KG1 (cell line): Measurements from ENCODE around the gene MEGF11.

Experiments
- DNase-seq: peaks from one replicate; lab custom pipeline; 2025; lab: John Stamatoyannopoulos, UW

Gene MEGF11

DNA sequence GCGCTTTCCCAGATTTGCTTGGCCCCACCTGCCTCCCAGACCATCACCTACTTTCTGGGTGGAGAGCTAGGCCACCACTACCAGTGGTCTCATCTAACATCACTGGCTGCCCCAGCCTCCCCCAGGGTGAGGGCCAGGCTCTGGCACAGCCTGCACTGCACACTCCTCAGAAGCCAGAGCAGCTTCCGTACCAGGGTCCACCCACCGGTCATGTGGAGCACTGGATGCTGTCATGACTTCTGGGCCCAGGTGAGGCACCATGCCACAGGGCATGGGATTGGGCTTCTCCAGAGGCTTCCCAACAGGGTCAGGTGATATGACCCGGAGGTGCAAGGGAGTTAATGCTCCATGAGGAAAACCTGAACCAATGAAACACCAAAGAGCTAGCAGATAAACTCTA is 14.0 kb downstream of the MEGF11 start:
- no peak for DNase-seq

DNA sequence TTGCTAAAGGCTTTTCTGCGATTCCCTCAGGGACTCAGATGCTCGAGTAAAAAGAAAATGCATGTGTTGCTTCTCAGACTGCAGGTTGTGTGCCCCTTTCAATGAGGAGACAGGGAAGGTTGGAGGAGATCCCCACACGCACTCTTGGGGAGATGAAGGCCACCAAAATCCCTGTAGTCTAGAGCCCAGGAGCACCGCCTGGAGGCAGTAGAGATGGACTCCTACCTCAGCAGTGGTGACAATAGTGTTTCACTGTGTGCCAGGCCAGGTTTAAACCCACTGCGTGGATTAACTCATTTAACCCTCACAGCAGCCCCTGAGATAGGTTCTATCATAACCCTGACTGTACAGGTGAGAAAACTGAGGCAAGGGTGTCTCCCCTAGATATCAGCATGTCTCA is 15.2 kb downstream of the MEGF11 start:
- DNase-seq, result no peak

DNA sequence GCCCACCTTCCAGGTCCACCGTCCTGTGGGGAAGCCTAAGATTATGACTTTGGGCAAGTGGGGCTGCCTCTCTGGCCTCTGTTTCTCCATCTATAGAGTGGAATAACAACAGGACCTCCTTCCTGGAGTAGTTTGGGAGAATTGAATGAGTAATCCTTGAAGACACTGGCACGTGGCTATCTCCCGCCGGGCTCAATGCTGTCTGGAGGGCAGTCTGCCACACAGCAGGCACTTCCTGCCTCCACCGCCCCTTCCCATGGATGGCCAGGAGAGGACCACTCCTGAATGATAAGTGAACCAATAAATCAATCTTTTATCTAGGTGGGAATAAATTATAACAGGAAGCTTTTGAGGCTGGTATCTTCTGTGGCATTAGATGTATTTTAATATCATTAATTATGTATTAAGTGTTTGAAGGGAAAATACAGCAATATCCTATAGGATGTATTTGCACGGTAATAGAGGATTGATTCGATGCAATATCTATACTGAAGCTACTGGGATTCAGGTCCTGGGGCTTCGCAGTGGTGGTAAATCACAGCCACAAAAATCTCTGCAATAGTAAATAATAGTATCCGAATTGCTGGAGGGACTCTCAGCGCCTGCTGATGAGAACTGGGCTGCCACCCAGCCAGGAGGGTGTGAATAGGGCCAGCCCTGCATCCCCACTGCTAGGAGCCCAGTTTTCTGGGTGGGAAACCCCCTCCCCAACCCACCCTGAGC is 15.9 kb downstream of the MEGF11 start:
- DNase-seq, result no peak

DNA sequence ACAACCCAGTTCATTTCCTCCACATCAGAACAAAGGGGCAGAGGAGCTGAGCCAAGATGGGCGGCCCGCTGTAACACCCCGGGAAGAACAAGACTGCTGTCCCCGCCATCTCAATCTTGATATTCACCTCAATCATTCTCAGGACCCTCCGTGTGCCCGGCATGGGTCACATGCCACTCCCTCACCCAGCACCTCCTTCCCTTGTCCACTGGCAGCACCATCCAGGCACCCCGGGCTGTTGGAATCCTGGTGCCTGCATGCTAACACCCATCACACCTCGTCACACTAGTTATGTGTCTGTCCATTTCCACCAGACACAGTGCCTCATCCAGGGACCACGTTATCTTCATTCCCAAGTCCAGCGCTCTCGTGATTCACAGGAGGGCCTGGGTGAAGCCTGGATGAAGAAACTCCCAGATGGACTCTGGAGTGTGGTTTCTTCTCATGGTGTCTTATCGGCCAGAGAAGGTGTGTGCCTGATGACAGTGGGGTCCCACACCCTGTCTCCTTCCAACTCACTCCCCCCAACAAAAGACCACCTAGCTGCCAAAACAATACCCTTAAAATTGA is 16.7 kb downstream of the MEGF11 start:
- no peak for DNase-seq

DNA sequence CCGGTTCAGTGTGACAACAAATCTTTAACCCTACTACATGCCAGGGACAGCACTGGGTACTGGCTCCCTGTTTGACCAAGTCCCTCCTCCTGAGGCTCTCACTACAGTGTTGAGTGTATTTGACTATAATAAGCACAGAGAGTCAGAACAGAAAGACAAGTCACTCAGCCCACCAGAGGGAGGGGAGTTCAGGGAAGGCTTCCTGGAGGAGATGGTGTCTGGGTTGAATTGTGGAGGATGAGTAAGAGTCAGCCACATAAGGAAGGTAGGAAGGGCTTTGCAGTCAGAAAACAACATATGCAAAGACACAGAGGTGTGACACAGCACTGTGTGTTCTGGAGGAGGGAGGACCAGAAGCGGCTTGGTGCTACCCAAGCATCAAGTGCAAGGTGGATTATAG is 17.7 kb downstream of the MEGF11 start:
- no peak for DNase-seq

DNA sequence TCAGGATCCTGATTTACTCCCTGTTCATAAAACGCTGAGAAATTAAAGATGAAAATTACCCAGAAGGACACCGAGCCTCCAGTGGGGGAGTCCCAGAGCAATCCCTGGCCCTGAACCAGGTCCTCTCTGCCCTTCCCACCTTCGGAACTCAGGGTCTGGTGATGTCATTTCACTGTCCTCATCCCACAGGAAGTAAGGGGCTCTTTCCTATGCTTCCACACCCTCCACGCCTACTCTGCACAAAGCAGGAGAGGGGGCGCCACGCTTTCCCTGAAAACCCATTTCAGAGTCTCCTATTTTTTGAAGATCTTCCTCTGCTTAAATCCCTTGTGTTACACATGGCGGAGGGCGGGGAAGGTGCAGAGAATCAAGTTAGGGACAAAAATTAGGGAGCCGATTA is 18.8 kb downstream of the MEGF11 start:
- no peak for DNase-seq

DNA sequence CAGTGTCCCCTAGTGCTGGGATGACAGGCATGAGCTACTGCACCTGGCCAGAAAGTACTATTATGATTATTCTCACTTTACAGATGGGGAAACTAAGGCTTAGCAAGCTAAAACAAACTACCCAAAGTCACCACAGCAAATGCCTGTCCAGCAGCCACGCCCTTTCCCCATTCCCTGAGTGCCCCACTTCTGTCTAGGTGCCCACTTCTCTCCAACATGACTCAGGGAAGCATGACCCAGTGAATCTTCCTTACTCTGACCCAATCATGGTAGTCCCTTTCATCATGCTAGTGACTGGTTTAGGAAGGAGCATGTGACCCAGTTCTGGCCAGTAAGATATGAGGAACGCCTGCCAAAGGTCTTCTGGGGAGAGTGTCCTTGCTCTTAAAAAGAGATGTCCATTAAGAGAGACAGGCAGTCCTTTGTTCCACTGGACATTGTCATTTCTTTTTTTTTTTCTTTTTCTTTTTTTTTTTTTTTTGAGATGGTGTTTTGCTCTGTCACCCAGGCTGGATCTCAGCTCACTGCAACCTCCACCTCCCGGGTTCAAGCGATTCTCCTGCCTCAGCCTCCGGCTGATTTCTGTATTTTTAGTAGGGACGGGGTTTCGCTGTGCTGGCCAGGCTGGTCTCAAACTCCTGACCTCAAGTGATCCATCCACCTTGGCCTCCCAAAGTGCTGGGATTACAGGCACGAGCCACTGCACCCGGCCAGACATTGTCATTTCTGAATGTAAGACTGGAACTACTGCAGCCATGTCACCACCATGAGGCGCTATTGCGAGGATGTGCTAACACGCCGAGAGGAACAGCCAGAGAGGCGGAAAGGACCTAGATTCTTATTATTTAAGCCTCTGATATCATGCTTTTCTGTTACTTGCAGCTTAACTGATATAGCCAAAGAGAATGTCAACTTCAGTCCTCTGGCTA is 19.8 kb downstream of the MEGF11 start:
- DNase-seq, result no peak

DNA sequence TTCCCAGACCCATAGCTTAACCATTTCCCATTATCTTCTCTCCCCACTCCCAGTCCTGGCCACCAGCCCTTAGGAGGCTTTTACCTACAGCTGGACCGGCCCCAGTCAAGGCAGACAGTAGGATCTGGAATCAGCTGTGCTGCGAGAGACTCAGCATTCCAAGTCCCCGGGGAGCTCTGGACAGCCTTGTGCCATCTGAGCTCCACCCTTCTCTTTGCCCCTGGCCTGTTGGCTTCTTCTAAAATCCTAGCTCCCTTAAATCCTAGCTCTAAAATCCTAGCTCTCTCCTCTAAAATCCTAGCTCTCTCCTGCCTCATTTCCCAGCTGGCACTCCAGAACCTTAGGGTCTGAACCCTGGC is 21.3 kb downstream of the MEGF11 start:
- DNase-seq, result no peak

DNA sequence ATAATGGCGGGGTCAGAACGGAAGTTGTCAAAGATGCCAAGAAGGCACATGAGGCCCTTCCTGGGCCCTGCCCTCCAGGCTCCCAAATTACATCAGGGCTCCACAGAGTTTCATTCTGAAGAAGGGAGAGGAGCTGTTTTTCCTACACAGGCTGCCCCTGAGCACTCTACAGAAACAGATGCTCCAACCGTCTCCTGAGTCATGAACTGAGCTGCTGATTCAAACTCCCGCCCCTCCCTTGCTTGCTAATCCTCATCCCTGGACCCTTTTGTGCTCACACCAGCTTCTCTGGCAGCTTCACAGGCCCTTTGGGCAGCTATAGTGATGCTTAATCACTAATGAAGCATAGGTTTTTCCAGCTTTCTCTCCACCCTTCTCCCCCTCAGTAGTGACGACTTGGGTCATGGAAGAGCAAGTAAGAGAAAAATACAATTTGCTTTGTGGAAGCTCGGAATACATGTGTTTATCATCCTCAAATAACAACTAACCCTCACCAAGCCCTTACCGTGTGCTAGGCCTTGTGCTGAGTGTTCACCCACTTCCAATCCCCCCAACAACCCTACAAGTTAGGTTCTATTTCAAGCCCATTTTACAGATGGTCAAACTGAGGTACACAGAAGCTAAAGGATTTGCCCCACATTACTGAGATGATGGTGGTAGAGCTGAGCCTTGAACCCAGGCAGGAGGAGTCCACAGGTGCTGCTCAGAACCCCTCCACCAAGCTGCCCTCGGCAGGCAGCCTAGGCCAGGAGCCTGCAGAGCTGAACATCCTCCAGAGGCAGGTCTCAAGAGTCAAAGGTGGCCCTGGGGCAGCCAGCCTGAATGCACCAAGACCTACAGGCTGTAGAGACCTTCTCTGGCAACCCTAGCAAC is 21.9 kb downstream of the MEGF11 start:
- DNase-seq, result no peak

DNA sequence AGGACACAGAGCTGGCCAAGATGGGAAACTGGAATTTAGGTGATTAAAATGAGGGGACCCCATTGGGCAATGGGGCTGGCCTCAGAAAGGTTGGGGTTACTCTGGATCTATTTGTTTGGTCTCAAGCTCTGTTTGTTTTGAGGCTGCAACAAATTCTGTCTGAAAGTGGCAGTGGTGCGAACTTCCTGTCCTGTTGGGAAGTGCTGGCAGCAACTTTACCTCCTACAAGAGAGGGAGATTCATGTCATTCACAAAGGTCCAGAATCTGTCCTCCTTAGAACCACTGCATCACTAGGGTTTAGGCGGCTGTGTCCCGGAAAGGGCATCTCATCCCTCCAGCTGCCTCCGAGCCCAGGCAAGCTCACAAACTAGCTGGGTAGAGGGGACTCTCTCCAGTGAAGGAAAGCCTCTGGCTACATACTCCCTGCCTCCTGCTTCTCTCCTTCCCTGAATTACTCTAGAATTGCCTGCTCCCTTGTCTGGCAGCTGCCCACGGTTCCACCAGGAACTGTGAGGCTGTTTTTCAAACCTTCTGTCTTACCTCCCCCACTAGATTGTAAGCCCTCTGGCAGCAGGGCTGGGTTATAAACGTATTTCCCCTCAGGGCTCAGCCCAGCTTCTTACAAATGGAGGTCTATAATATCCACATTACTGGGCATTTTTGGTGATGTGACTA is 23.6 kb downstream of the MEGF11 start:
- no peak for DNase-seq

DNA sequence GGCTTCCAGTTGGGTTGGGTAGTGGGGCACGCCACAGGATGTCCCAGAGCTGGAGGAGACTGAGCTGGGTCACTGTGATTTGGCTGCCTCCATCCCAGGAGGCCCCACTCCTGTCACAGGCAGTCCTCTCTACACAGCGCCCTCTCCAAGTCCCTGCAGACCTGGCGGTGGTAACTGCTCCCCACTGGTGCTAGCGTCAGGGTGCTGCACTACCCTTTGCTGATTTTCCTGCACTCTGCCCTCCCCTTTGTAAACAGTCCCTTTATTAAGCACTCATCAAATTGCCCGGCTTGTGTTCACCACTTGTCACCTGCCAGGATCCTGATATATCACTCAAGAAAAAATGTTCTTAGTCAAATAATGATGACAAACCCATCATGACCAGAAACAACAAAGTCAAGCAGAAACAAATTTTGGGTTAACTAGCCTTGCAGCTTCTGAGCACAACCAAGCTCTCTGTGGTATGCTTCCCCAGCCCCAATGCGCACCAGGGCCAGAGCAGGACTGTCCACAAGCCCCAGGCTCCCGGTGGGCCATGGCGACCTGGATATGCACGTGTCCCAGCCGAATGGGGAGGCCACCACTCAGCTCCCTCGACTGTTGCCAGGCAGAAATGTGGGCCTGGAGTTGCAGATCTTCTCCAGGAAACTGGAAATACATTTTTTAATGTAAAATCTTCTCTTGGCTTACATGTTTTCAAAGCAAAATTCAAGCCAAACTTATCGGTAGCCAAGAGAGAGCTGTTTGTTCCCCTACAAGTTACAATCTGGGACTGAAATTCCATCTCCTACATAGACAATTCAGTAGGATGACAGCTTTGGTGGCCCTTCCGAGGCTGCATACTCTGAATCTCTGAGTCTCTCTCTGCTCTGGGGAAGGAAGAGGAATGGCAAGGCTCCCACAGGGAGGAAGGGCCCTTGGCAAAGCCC is 24.5 kb downstream of the MEGF11 start:
- DNase-seq, result no peak

DNA sequence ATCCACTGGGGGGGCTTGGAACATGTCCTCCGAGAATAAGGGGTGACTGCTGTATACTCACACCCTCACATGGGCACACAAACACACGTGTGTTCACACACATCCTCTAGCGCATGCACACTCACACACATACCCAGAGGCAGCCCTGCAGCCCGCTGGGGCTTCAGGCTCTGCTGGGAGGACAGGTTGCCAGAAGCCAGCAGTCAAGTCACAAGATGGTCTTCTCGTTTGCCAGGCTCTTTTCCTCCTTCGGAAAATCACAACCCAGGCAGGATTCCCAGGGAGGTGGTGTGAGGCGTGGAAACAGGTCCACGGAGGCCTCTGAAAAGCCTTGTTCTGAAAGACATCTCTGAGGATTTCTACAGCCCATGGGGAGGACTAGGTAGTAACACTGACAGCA is 26.8 kb downstream of the MEGF11 start:
- no peak for DNase-seq

DNA sequence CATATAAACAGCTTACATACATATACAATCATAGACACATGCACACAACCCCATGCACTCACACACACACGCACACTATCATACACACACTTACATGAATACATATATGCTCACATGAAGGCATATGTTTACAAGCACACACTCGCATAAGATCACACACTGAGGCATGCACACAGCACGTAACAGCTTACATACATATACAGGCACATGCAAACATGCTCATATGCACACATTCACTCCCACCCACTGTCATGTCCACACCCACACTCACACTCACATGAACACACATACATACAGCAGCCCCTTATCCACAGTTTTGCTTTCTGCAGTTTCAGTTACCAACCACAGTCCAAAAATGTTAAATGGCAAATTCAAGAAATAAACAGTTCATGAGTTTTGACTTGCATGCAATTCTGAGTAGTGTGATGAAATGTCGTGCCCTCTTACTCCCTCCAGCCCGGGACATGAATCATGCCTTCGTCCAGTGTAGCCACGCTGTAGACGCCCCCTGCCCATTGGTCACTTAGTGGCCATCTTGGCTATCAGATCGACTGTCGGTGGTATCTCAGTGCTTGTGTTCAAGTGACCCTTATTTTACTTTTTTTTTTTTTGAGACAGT is 27.8 kb downstream of the MEGF11 start:
- DNase-seq, result no peak

DNA sequence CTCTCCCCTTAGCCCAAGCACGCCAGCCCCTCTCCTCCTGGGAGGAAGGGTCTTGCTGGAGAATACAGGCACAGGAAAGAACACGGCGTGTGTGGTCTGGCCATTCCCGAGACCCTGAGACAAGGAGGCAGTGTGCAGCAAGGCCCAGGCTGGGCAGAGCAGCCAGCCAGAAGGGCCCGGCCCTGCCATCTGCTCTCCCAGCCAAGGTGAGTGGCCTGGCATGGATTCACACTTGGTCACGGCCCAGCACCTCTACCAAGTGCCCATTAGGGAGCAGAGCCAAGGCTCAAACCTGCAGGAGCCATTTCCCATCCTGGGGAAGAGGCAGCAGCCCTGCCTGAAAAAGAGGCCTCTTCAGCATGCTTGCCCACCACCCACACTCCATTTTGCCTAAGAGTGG is 28.6 kb downstream of the MEGF11 start:
- no peak for DNase-seq

DNA sequence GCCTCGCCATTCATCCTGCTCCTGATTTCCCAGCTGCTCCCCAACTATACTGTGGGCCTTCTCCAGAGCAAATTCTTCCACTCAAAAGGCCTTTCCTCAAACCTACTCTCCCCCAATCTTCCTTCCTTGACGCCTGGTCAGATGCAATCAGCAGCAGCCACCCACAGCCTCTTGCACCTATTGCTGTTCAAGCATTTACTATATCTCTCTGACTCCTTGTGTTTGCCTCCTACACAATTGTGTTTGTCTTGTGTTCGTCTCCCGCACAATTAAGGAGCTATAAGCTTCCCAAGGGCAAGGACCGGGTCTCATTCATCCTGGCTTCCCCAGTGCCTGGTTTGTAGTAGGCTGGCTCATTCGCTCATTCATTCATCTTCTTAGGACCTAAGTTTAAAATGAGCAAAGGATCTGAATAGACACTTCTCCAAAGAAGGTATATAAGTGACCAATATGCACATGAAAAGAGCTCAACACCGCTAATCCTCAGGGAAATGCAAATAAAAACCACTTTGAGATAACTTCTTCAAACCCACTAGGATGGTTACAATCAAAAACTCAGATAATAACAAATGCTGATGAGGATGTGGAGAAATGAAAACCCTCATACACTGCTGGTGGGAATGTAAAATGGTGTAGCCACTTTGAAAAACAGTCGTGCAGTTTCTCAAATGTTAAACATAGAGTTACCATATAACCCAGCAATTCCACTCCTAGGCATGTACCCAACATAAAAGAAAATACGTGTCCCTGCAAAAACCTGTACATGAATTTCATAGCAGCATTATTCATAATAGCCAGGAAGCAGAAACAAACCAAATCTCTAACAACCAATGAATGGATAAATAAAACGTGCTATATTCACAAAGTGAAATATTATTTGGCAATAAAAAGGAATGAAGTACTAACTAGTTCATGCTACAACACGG is 31.0 kb downstream of the MEGF11 start:
- DNase-seq, result no peak

DNA sequence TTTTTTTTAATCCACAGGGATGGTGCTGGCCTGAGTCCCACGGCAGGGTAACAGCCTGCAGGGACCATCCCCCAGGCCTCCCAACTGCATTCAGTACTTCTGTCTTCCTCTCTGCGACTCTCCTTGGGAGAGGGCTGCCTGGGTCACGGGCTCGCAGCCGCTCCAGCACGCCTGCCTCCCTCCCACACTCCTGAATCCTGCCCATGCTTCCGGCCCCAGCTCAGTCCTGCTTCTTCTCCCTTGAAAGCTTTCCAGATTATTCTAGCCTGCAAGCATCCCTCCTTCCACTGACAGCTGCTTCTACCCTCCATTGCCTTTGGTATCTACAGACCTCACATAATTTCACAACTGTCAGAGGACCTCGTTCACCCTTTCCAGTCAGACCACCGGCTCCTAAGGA is 32.4 kb downstream of the MEGF11 start:
- no peak for DNase-seq

DNA sequence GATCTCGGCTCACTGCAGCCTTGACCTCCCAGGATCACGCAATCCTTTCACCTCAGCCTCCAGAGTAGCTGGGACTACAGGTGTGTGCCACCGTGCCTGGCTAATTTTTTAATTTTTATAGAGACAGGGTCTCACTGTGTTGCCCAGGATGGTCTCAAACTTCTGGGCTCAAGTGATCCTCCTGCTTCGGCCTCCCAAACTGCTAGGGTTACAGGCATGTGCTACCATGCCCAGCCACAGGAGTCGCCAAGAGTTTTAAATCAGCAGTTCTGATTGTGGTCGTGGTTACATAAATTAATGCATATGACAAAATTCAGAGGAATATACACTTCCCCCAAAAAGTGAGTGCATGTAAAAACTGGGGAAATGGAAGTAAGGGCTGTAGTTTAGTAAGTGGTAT is 32.9 kb downstream of the MEGF11 start:
- DNase-seq, result no peak

DNA sequence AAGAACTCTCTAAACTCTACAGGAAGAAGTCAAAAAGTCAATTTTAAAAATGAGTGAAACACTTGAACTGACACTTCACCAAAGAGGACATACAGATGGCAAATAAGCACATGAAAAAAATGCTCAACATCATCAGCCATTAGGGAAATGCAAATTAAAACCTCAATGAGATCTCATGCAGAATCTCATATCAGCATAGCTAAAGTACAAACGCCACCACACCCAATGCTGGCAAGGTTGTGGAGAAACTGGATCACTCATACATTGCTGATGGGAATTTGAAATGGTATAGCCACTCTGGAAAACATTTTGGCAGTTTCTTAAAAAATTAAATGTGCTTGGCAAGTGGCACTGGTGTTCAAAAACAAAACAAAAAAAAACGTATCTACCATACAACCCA is 34.2 kb downstream of the MEGF11 start:
- no peak for DNase-seq

DNA sequence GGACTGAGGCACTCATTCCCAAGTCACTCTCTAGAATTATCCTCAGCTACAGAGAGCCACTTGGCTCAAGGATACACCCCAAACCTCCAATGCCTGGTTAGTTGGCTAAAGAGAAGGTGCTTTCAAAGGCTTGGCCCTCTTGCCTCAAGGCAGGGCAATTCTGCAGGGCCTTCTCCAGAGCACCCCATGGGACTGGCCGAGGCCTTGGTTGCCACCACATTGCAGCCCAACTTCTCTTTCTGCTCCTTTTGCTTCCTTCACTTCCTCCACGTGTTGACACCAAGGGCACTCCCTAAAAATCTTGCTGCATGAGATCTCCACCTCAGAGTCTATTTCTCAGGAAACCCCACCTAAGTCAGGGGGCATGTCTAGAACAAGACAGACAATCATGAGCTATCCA is 36.7 kb downstream of the MEGF11 start:
- no peak for DNase-seq
